Uterus (tissue), 4 donors: ENCODE measurements around the gene TRH. TPM values are rescaled to one million over a fixed set of nuclear protein-coding genes. Genes with fewer than 3 reads are reported as not detected.

Experiments used
- DNase-seq, 2 donors: peaks; one replicate each; pipeline ENCODE4 v3.0.0-alpha.2; 2019 to 2020
- H3K27ac ChIP-seq, 2 donors: fragments of 200-600 bp; sonication (generic); 1 replicate in 1 of 2; 2 replicates in 1 of 2; pipeline ENCODE4 v1.5.1; 2016 to 2018
- H3K27me3 ChIP-seq, 2 donors: fragments of 200-600 bp; sonication (generic); one replicate each; pipeline ENCODE4 v1.5.1; 2018 to 2019; ENCODE audit warnings: control low read depth in 1 of 2
- H3K36me3 ChIP-seq, 2 donors: fragments of 200-600 bp; sonication (generic); one replicate each; pipeline ENCODE4 v1.5.1; 2019; ENCODE audit warnings: control low read depth in 1 of 2
- H3K4me1 ChIP-seq, 2 donors: fragments of 200-600 bp; sonication (generic); one replicate each; pipeline ENCODE4 v1.5.1; 2018 to 2019; ENCODE audit warnings: control low read depth in 1 of 2
- H3K4me3 ChIP-seq, 2 donors: fragments of 200-600 bp; sonication (generic); 1 replicate in 1 of 2; 2 replicates in 1 of 2; pipeline ENCODE4 v1.5.1; 2018 to 2019; ENCODE audit warnings: mild to moderate bottlenecking in 1 of 2
- H3K9me3 ChIP-seq, 2 donors: fragments of 200-600 bp; sonication (generic); one replicate each; pipeline ENCODE4 v1.5.1; 2019; ENCODE audit warnings: control low read depth in 1 of 2
- POLR2A ChIP-seq, 2 donors: fragments of 450-650 bp; IDR thresholded peaks; one replicate each; pipeline ENCODE4 v1.6.1; 2016; ENCODE audit warnings: antibody characterized with exemption in 2 of 2, mild to moderate bottlenecking in 1 of 2, moderate library complexity in 1 of 2
- intact Hi-C: fragments of 100-400 bp; cut with DNase I; formaldehyde crosslinking; loops from one replicate; pipeline ENCODE4 v1.15.1; 2023; ENCODE audit warnings: low total_unique reads
- total RNA-seq, 4 donors: library from RNA; depleted of rRNA in 3 of 4; stranded (reverse); fragments of >200 nt in 3 of 4; gene quantifications; one replicate each; pipeline versions ENCODE4 v1.1.0 to v1.2.4, GENCODE V29; 2014 to 2023
- TF ChIP-seq, protein P1 (sequence below), 4 experiments: fragments of 200-600 bp in 2 of 4; fragments of 450-650 bp in 2 of 4; sonication (generic) in 2 of 4; IDR thresholded peaks; one replicate each; pipeline ENCODE4 v1.5.1; 2016 to 2019; ENCODE audit warnings: antibody characterized with exemption in 4 of 4, mild to moderate bottlenecking in 2 of 4, moderate library complexity in 1 of 4
- donor health status: DM: yes; HTN: yes; CAD: no.

Gene TRH
- total RNA-seq, 4 donors from 2014 or later: 0.37 TPM; not detected in 3

DNA sequence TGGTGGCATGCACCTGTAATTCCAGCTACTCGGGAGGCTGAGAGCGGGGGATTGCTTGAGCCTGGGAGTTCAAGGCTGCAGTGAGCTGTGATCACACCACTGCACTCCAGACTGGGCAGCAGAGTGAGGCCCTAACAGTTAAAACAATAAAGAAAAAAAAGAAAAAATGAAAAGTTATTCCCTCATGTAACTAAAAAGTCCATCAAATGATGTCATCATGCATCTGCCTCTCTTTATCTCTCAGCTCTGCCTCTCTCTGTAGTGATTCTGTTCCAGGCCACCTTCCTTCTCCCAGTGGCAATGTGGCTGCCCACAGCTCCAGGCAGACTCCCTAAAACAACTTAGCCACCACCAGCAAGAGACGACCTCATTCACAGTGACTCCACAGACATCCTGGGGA lies 31.5 kb upstream of the TRH start:
- H3K36me3 ChIP-seq: no peaks in the 10 kb centered on the region
- TF ChIP-seq POLR2A (IDR thresholded peaks at IDR 0.05): no peak
- TF ChIP-seq, protein P1, sequence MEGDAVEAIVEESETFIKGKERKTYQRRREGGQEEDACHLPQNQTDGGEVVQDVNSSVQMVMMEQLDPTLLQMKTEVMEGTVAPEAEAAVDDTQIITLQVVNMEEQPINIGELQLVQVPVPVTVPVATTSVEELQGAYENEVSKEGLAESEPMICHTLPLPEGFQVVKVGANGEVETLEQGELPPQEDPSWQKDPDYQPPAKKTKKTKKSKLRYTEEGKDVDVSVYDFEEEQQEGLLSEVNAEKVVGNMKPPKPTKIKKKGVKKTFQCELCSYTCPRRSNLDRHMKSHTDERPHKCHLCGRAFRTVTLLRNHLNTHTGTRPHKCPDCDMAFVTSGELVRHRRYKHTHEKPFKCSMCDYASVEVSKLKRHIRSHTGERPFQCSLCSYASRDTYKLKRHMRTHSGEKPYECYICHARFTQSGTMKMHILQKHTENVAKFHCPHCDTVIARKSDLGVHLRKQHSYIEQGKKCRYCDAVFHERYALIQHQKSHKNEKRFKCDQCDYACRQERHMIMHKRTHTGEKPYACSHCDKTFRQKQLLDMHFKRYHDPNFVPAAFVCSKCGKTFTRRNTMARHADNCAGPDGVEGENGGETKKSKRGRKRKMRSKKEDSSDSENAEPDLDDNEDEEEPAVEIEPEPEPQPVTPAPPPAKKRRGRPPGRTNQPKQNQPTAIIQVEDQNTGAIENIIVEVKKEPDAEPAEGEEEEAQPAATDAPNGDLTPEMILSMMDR (IDR thresholded peaks at IDR 0.05): no peak
- no peaks in the 10 kb centered on the region for H3K9me3 ChIP-seq
- no peaks in the 10 kb centered on the region for H3K4me1 ChIP-seq
- DNase-seq: no peak
- no peaks in the 10 kb centered on the region for H3K27me3 ChIP-seq
- no peak overlapping the region for H3K4me3 ChIP-seq
- no peak overlapping the region for H3K27ac ChIP-seq
- intact Hi-C loops: no loop called here

DNA sequence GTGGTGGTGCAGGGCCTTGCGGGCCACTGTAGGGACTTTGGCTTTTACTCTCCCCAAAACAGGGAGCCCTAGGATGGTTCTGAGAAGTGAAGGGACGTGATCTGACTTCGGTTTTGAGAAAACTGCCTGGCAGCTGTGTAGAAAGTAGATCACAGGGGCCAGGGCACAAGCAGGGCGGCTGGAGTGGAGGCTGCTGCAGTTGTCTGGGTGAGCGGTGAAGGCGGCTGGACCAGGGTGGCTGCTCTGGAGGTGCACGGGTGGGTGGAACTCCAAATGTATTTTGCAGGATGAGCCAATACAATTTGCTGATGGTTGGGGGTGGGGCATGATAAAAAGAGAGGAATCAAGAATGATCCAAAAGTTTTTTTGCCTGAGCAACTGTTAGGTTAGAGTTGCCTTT lies 29.8 kb upstream of the TRH start:
- intact Hi-C loops: no loop called here
- TF ChIP-seq POLR2A (IDR thresholded peaks at IDR 0.05): no peak
- TF ChIP-seq, protein P1 (IDR thresholded peaks at IDR 0.05): no peak
- Histone ChIP-seq H3K27me3 (no peaks in the 10 kb centered on the region), H3K4me3 (no peak overlapping the region), H3K27ac (no peak overlapping the region), H3K4me1 (no peaks in the 10 kb centered on the region), H3K36me3 (no peaks in the 10 kb centered on the region), H3K9me3 (no peaks in the 10 kb centered on the region)
- no peak for DNase-seq

DNA sequence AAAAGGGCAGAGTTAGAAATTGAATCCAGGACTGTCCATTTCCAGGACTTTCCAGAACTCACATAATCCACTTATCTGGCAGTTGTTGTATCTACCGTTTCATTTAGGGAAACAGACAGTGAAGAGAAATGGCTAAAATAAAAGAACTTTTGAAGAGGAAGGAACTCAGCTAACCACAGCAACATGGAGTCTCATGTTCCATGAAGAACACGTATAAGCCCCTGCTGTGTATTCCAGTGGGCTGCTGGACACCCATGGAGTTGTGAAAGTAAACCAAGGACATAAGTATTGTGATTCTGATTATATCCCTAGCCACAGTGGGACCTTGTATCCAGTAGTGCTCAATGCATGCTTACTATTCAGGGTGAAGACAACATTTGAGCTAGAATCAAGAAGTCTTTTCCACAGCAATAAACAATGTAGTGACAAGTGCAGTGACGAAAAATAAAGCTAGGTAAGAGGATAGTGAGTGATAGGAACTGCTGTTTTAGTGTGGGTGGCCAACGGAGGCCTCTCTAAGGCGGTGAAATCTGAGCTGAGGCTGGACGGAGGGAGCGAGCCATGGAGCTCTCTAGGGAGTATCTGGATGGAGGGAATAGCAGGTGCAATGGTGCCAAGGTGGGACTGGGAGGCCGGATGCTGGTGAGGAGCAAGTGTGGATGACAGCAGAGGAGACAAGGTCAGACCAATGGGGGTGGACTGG lies 26.8 kb upstream of the TRH start:
- no peak for DNase-seq
- Histone ChIP-seq H3K9me3 (no peaks in the 10 kb centered on the region), H3K4me1 (no peaks in the 10 kb centered on the region), H3K27ac (no peak overlapping the region), H3K36me3 (no peaks in the 10 kb centered on the region), H3K27me3 (no peaks in the 10 kb centered on the region), H3K4me3 (no peak overlapping the region)
- intact Hi-C loops: no loop called here
- TF ChIP-seq, protein P1 (IDR thresholded peaks at IDR 0.05): no peak
- TF ChIP-seq POLR2A (IDR thresholded peaks at IDR 0.05): no peak

DNA sequence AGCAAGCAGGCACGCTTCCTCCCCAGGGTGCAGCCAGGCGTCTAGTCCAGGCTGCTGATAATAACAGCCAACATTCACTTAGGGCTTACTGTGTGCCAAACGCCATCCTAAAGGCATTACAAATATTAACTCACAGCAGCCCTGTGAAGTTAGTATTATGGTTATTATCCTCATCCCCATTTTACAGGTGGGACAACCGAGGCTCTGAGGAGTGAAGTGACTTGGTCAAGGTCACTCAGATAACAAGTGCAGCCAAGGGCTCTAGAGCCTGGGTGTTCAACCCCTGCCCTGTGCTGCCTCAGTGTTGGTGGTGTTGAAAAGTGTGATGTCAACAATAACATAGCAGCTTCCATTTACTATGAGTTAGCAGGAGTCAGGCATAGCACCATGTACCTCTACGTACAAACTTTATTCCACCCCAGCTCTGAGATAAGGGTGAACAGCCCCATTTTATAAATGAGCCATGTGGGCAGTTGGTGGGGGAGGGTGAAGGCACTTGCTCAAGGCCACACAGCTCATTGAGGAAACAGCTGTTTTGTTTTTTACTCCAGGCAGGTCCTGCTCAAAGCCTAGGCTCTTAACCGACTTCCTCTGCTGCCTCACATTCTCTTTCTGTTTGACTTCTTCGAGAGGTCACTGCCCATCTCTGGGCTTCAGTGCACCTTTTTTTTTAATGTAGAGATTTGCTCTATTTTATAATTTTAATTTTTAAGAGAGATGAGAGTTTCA lies 24.0 kb upstream of the TRH start:
- no peak for TF ChIP-seq POLR2A (IDR thresholded peaks at IDR 0.05)
- intact Hi-C loops: no loop called here

DNA sequence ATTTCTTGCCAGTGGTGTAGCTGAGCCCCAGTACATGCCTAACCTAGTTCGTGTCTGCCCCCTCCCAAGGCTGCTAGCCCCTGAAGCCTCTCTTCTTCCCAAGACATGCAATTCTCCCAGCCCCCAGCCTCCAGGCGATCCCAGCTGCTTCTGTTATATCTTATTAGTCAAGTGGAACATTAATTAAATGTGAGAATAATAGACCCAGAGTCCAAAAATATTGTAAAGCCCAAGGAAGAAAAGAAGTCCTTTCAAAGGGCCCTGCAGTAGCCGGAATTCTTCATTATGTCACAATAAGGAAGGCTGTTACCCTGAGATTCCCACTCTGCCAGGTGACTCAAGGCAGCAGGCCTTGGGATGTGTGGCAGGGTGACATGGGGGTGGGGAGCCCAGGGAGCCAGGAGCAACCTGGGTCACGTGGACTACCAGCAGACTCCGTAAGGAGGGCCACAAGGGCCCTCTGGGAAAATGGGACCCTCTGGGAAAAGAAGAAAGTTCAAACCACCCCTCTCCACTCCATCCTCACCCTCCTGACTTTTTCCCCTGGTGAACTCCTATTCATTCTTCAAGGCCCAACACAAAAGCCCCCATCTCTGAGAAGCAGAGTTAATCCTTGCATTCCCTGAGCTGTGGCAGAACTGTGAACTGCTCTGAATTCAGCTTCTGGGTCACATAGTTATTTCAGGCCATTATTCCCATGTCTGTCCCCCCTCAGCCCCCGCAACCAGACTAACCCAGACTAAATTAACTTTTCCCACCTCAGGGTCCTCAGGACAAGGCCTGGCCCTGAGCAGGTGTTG lies 21.8 kb upstream of the TRH start:
- no peaks in the 10 kb centered on the region for H3K9me3 ChIP-seq
- intact Hi-C loops: no loop called here
- no peaks in the 10 kb centered on the region for H3K27me3 ChIP-seq
- no peak for DNase-seq
- no peaks in the 10 kb centered on the region for H3K36me3 ChIP-seq
- no peaks in the 10 kb centered on the region for H3K4me1 ChIP-seq
- H3K4me3 ChIP-seq: no peak overlapping the region
- H3K27ac ChIP-seq: no peak overlapping the region
- TF ChIP-seq POLR2A (IDR thresholded peaks at IDR 0.05): no peak
- TF ChIP-seq, protein P1 (IDR thresholded peaks at IDR 0.05): no peak

More for the DNA sequence above, 24.0 kb upstream of the TRH start:
- no peak for DNase-seq
- Histone ChIP-seq H3K27me3 (no peaks in the 10 kb centered on the region), H3K4me1 (no peaks in the 10 kb centered on the region), H3K4me3 (no peak overlapping the region), H3K9me3 (no peaks in the 10 kb centered on the region), H3K36me3 (no peaks in the 10 kb centered on the region), H3K27ac (no peak overlapping the region)
